H1 (cell line): ENCODE results near the gene SLC37A3. TPM values are rescaled to one million over a fixed set of nuclear protein-coding genes. Genes with fewer than 3 reads are reported as not detected.
"Not testable (repeated sequence)": the region's sequence is repeated elsewhere in the genome, so short reads cannot be mapped to it uniquely, and the experiment has no call there.

Source experiments
- CTCF ChIA-PET: fragments of 300-600 bp; sonication (Branson Sonifier 250); formaldehyde crosslinking; loops from one replicate; lab custom pipeline; 2021; ENCODE audit not compliant: partially characterized antibody; lab: Charles Lee
- POLR2A ChIA-PET: fragments of 300-600 bp; sonication (Branson Sonifier 250); formaldehyde crosslinking; loops from one replicate; lab custom pipeline; 2021; ENCODE audit warnings: inconsistent platforms; ENCODE audit not compliant: partially characterized antibody; lab: Charles Lee
- DNase-seq, 2 experiments: peaks; one replicate each; pipeline versions ENCODE4 v3.0.0 to v3.0.0-alpha.2; 2010 to 2022; ENCODE audit warnings: low spot score in 2 of 2, low read depth in 1 of 2, mixed read lengths in 1 of 2
- FAIRE-seq: peaks from 2 replicates; lab custom pipeline; 2011; peaks lifted over from hg19 to GRCh38; lab: Jason Lieb, UNC
- H2AFZ ChIP-seq: 2 replicates; pipeline ENCODE4 v1.8.1; 2012; ENCODE audit warnings: low read length, inconsistent platforms
- H2AK5ac ChIP-seq: 2 replicates; pipeline ENCODE4 v1.6.1; 2013; ENCODE audit warnings: low read depth, low read length
- H2BK120ac ChIP-seq: replicated peaks from 2 replicates; pipeline ENCODE3; 2013; ENCODE audit warnings: low read depth, low read length, inconsistent platforms
- H2BK12ac ChIP-seq: 2 replicates; pipeline ENCODE4 v1.6.1; 2013; ENCODE audit warnings: low read depth, low read length
- H2BK15ac ChIP-seq: 2 replicates; pipeline ENCODE4 v1.6.1; 2013; ENCODE audit warnings: low read length
- H2BK20ac ChIP-seq: 2 replicates; pipeline ENCODE4 v1.6.1; 2013; ENCODE audit warnings: low read length
- H2BK5ac ChIP-seq: 2 replicates; pipeline ENCODE4 v1.6.1; 2013; ENCODE audit warnings: low read depth, low read length
- H3K14ac ChIP-seq: 2 replicates; pipeline ENCODE4 v1.6.1; 2013; ENCODE audit warnings: inconsistent platforms; ENCODE audit not compliant: insufficient read length
- H3K18ac ChIP-seq: 2 replicates; pipeline ENCODE4 v1.6.1; 2013; ENCODE audit warnings: low read length; ENCODE audit errors: extremely low read depth
- H3K23ac ChIP-seq: 2 replicates; pipeline ENCODE4 v1.6.1; 2013; ENCODE audit warnings: inconsistent platforms; ENCODE audit not compliant: insufficient read length
- H3K23me2 ChIP-seq: 2 replicates; pipeline ENCODE4 v1.6.1; 2013; ENCODE audit warnings: low read depth, low read length
- H3K27ac ChIP-seq: 2 replicates; pipeline ENCODE4 v1.6.1; 2011; ENCODE audit warnings: low read depth, low read length, inconsistent platforms
- H3K27me3 ChIP-seq, 4 experiments: replicated peaks in 1 of 4; 1 replicate in 1 of 4; 2 replicates in 3 of 4; pipeline versions ENCODE4 v1.6.1 to v1.8.1; 2011 to 2013; ENCODE audit warnings: low read length in 3 of 4, mild to moderate bottlenecking in 3 of 4, inconsistent platforms in 2 of 4, mixed read lengths in 2 of 4, moderate library complexity in 1 of 4; ENCODE audit not compliant: control insufficient read depth in 3 of 4, insufficient read depth in 3 of 4; ENCODE audit errors: extremely low read depth in 1 of 4
- H3K36me3 ChIP-seq, 4 experiments: 2 replicates each; pipeline versions ENCODE4 v1.6.1 to v1.8.1; 2011 to 2013; ENCODE audit warnings: mild to moderate bottlenecking in 4 of 4, low read length in 3 of 4, moderate library complexity in 2 of 4, control low read depth in 1 of 4, inconsistent platforms in 1 of 4; ENCODE audit not compliant: insufficient read depth in 4 of 4, control insufficient read depth in 2 of 4
- H3K4ac ChIP-seq: replicated peaks from 2 replicates; pipeline ENCODE3; 2013; ENCODE audit warnings: low read length, low read depth, mixed read lengths, inconsistent platforms; ENCODE audit not compliant: insufficient read length
- H3K4me1 ChIP-seq, 4 experiments: replicated peaks in 1 of 4; 1 replicate in 1 of 4; 2 replicates in 3 of 4; pipeline versions ENCODE4 v1.6.1 to v1.8.1; 2011 to 2013; ENCODE audit warnings: low read length in 3 of 4, inconsistent platforms in 2 of 4, mixed read lengths in 1 of 4; ENCODE audit not compliant: insufficient read depth in 4 of 4, control insufficient read depth in 3 of 4
- H3K4me2 ChIP-seq, 2 experiments: 2 replicates each; pipeline versions ENCODE4 v1.6.1 to v1.8.1; 2011 to 2013; ENCODE audit warnings: low read depth in 2 of 2, low read length in 2 of 2, control low read depth in 1 of 2, inconsistent platforms in 1 of 2, mild to moderate bottlenecking in 1 of 2; ENCODE audit not compliant: insufficient read depth in 1 of 2
- H3K4me3 ChIP-seq, 4 experiments: fragments of 200-600, 300-600 bp in 1 of 4; sonication (generic), shearing (Covaris generic), sonication (Bioruptor Twin) in 1 of 4; 2 replicates each; pipeline versions ENCODE4 v1.5.1 to v1.8.1; 2011 to 2016; ENCODE audit warnings: low read length in 4 of 4, low read depth in 3 of 4, control low read depth in 2 of 4, inconsistent platforms in 2 of 4, mild to moderate bottlenecking in 2 of 4, mixed read lengths in 1 of 4, moderate library complexity in 1 of 4; ENCODE audit not compliant: insufficient read depth in 2 of 4; ENCODE audit errors: extremely low read depth in 1 of 4
- H3K56ac ChIP-seq: replicated peaks from 2 replicates; pipeline ENCODE3; 2013; ENCODE audit warnings: low read depth, mild to moderate bottlenecking, mixed read lengths, low read length, inconsistent platforms; ENCODE audit not compliant: insufficient read length
- H3K79me1 ChIP-seq: 2 replicates; pipeline ENCODE4 v1.6.1; 2013; ENCODE audit warnings: low read depth, low read length, control low read depth
- H3K79me2 ChIP-seq, 2 experiments: 2 replicates each; pipeline versions ENCODE4 v1.6.1 to v1.8.1; 2012 to 2013; ENCODE audit warnings: low read length in 2 of 2, mild to moderate bottlenecking in 2 of 2, inconsistent platforms in 1 of 2; ENCODE audit not compliant: insufficient read depth in 2 of 2, control insufficient read depth in 1 of 2
- H3K9ac ChIP-seq, 4 experiments: replicated peaks in 1 of 4; 1 replicate in 1 of 4; 2 replicates in 3 of 4; pipeline versions ENCODE4 v1.6.1 to v1.8.1; 2011 to 2013; ENCODE audit warnings: low read depth in 3 of 4, low read length in 3 of 4, control low read depth in 2 of 4, mild to moderate bottlenecking in 2 of 4, moderate library complexity in 2 of 4, inconsistent platforms in 1 of 4; ENCODE audit errors: extremely low read depth in 1 of 4
- H3K9me3 ChIP-seq, 2 experiments: 2 replicates each; pipeline versions ENCODE4 v1.6.1 to v1.8.1; 2012 to 2013; ENCODE audit warnings: mild to moderate bottlenecking in 2 of 2, moderate library complexity in 2 of 2, control low read depth in 1 of 2, inconsistent platforms in 1 of 2, low read depth in 1 of 2, low read length in 1 of 2, mixed read lengths in 1 of 2; ENCODE audit not compliant: insufficient read depth in 2 of 2
- H4K20me1 ChIP-seq, 2 experiments: replicated peaks in 1 of 2; 2 replicates each; pipeline versions ENCODE3 to v1.8.1; 2011 to 2013; ENCODE audit warnings: inconsistent platforms in 2 of 2, low read length in 2 of 2, mild to moderate bottlenecking in 1 of 2; ENCODE audit not compliant: insufficient read depth in 2 of 2, control insufficient read depth in 1 of 2
- H4K5ac ChIP-seq: 2 replicates; pipeline ENCODE4 v1.6.1; 2013; ENCODE audit warnings: low read length, low read depth, mixed read lengths, inconsistent platforms; ENCODE audit not compliant: insufficient read length
- H4K8ac ChIP-seq: 2 replicates; pipeline ENCODE4 v1.8.0; 2013; ENCODE audit warnings: mild to moderate bottlenecking, moderate library complexity, low read length, inconsistent platforms; ENCODE audit not compliant: insufficient read depth; ENCODE audit errors: extremely low read depth
- H4K91ac ChIP-seq: replicated peaks from 2 replicates; pipeline ENCODE3; 2013; ENCODE audit warnings: low read length, mixed read lengths, inconsistent platforms; ENCODE audit not compliant: insufficient read length
- POLR2A ChIP-seq, 2 experiments: IDR thresholded peaks; 1 replicate in 1 of 2; 2 replicates in 1 of 2; pipeline ENCODE4 v1.6.1; 2011; ENCODE audit warnings: low read depth in 2 of 2, low read length in 2 of 2, mild to moderate bottlenecking in 2 of 2; ENCODE audit errors: control extremely low read depth in 1 of 2
- TCF12 ChIP-seq: IDR thresholded peaks from 2 replicates; pipeline ENCODE4 v1.6.1; 2011; ENCODE audit warnings: low read depth, mild to moderate bottlenecking, low read length
- WGBS, 2 experiments: shearing (Covaris generic) in 1 of 2; methylation state at CpG; one replicate each; pipeline versions ENCODE4 v1.1.6 to v1.1.7; 2013 to 2015; ENCODE audit warnings: low lambda C conversion rate in 2 of 2, mixed read lengths in 2 of 2, inconsistent platforms in 1 of 2, low coverage in 1 of 2, missing lambda C conversion rate in 1 of 2; ENCODE audit not compliant: insufficient replicate concordance in 2 of 2, insufficient coverage in 1 of 2, insufficient read length in 1 of 2; ENCODE audit errors: extremely low coverage in 1 of 2, missing lambda C conversion rate in 1 of 2; 5-methylcytosine and 5-hydroxymethylcytosine counted together
- polyA plus RNA-seq, 7 experiments: library from polyadenylated mRNA; depleted of rRNA in 3 of 7; stranded (reverse) in 5 of 7; unstranded in 2 of 7; fragments of >200 nt in 5 of 7; fragments of 200-250 nt in 2 of 7; gene quantifications; 1 replicate in 5 of 7; 2 replicates in 1 of 7; 4 replicates in 1 of 7; pipeline versions ENCODE4 v1.2.1 to v1.2.3, GENCODE V29; 2011 to 2013; ENCODE audit warnings: missing spikeins in 2 of 7, mixed read lengths in 2 of 7
- total RNA-seq: library from RNA; stranded (reverse); fragmentation: NEBNext Ultra II Directional; extraction: Animal tissue kit (Norgen Biotek cat#: 25700); gene quantifications from 2 replicates; pipeline ENCODE4 v1.2.1, GENCODE V29; 2021
- TF ChIP-seq, protein P1 (sequence below): IDR thresholded peaks from 2 replicates; pipeline ENCODE4 v1.6.1; 2011; ENCODE audit warnings: low read length, improper control_type of control experiment

The SLC37A3 gene
- total and polyA plus RNA-seq, 2 of the 8 experiments (the other 6 are each of a cell fraction or from before 2014, with no cell fraction given): 58.2 to 71.0 TPM

DNA sequence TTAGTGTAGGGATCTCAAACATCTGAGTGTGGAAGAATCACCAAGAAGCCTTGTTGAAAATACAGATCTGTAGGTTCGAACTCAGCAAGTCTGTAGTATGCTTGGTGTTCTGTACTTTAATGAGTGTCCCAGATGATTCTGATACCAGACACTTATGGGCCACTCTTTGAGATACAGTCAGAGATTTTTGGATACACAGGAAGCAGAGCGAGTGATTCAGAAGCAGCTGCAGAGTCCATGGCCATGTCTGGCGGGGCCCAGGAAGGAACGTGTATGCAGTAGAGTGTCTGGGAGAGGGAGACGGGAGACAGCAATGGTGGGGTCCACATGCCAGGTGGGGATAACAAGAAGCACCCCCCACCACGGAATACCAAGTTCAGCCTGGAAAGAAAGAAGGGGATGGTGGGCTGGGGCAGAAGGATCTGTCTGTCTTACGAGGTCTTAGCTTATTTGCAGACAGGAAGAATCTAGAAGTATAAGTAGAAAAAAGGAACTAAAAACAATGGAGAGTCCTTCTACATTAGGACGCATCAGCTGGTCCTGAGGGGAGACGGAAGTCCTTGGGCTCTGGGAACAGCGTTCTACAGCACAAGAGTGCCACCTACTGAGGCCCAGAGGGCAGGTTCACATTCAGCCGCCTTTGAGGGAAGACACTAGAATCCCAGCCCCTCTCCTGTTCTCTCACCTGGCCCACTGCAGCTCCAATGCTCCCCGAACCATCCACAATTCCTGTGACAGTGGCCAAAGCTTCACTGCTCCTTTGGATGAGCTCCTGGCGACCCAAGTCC lies 55.4 kb downstream of the SLC37A3 start (continued):
- TF ChIP-seq TCF12: no peak
- TF ChIP-seq POLR2A (IDR thresholded peaks at IDR 0.05; ENCODE audit: control extremely low read depth in 1 of 2, low read depth in 2 of 2, low read length in 2 of 2): no peak
- TF ChIP-seq, protein P1, sequence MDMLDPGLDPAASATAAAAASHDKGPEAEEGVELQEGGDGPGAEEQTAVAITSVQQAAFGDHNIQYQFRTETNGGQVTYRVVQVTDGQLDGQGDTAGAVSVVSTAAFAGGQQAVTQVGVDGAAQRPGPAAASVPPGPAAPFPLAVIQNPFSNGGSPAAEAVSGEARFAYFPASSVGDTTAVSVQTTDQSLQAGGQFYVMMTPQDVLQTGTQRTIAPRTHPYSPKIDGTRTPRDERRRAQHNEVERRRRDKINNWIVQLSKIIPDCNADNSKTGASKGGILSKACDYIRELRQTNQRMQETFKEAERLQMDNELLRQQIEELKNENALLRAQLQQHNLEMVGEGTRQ: no peak

DNA sequence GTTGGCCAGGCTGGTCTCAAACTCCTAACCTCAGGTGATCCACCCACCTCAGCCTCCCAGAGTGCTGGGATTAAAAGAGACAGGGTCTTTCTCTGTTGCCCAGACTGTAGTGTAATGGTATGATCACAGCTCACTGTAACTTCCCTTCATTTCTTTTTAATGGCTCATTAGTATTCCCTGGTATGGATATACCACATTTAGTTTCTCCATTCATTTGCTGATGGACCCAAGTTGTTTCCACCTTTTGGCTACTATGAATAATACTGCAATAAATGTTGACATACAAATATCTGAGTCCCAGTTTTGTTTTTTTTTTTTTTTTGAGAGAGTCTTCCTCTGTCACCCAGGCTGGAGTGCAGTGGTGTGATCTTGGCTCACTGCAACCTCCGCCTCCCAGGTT lies 59.4 kb downstream of the SLC37A3 start:
- H4K20me1 ChIP-seq, H3K4me2 ChIP-seq, H2BK120ac ChIP-seq, POLR2A ChIA-PET, H3K27me3 ChIP-seq, H2BK5ac ChIP-seq, H3K23ac ChIP-seq, H3K4me3 ChIP-seq, H3K4ac ChIP-seq, H3K4me1 ChIP-seq, H3K79me2 ChIP-seq, H2BK12ac ChIP-seq, DNase-seq, H4K5ac ChIP-seq, H3K56ac ChIP-seq, H2BK15ac ChIP-seq, H4K8ac ChIP-seq, H3K79me1 ChIP-seq, H2AK5ac ChIP-seq, H2BK20ac ChIP-seq, H3K14ac ChIP-seq, H3K23me2 ChIP-seq, H3K9ac ChIP-seq, H3K9me3 ChIP-seq, H3K18ac ChIP-seq, H4K91ac ChIP-seq, H2AFZ ChIP-seq, FAIRE-seq, CTCF ChIA-PET, H3K27ac ChIP-seq: not testable (repeated sequence)
- H3K36me3 ChIP-seq: peaks cover 8 to 39% (median 30%) of the 10 kb centered on the region in 4 experiments
- WGBS, 2 experiments: 100% methylated on average over 1 of the region's 1 CpG; no CpG with 5 or more reads in 1 of the 2 experiments
